CD14-positive monocyte (primary cell): ENCODE measurements around the gene ALG14. TPM values are rescaled to one million over a fixed set of nuclear protein-coding genes. Genes with fewer than 3 reads are reported as not detected.

Experiments used
- DNase-seq, 3 donors: peaks; one replicate each; pipeline ENCODE4 v3.0.0-alpha.2; 2011 to 2022
- H2AFZ ChIP-seq: 2 replicates; pipeline ENCODE4 v1.6.0; 2012; ENCODE audit warnings: mild to moderate bottlenecking, low read depth, low read length, inconsistent platforms; ENCODE audit not compliant: insufficient read depth, poor library complexity, severe bottlenecking
- H3K27ac ChIP-seq, 2 donors: 1 replicate in 1 of 2; 2 replicates in 1 of 2; pipeline ENCODE4 v1.5.1; 2012 to 2013; ENCODE audit warnings: low read length in 2 of 2, control low read depth in 1 of 2, inconsistent platforms in 1 of 2, low read depth in 1 of 2, mild to moderate bottlenecking in 1 of 2
- H3K27me3 ChIP-seq, 2 donors: one replicate each; pipeline versions ENCODE4 v1.6.0 to v1.6.1; 2011 to 2013; ENCODE audit warnings: low read length in 2 of 2; ENCODE audit not compliant: control insufficient read depth in 2 of 2, insufficient read depth in 2 of 2
- H3K36me3 ChIP-seq, 2 donors: replicated peaks in 1 of 2; 1 replicate in 1 of 2; 2 replicates in 1 of 2; pipeline versions ENCODE4 v1.5.1 to v1.6.1; 2012 to 2013; ENCODE audit warnings: low read length in 2 of 2, control low read depth in 1 of 2, inconsistent platforms in 1 of 2, mild to moderate bottlenecking in 1 of 2; ENCODE audit not compliant: insufficient read depth in 2 of 2, control insufficient read depth in 1 of 2
- H3K4me1 ChIP-seq, 2 donors: 1 replicate in 1 of 2; 2 replicates in 1 of 2; pipeline versions ENCODE4 v1.5.1 to v1.6.1; 2012 to 2013; ENCODE audit warnings: low read length in 2 of 2, control low read depth in 1 of 2, inconsistent platforms in 1 of 2, mild to moderate bottlenecking in 1 of 2, moderate library complexity in 1 of 2; ENCODE audit not compliant: insufficient read depth in 2 of 2, control insufficient read depth in 1 of 2
- H3K4me2 ChIP-seq: replicated peaks from 2 replicates; pipeline ENCODE3; 2012; ENCODE audit warnings: low read length, moderate library complexity, mild to moderate bottlenecking; ENCODE audit not compliant: poor library complexity, severe bottlenecking; ENCODE audit errors: extremely low read depth
- H3K4me3 ChIP-seq, 3 experiments: fragments of 200-600 bp in 1 of 3; sonication (generic) in 1 of 3; replicated peaks in 1 of 3; 1 replicate in 2 of 3; 2 replicates in 1 of 3; pipeline ENCODE4 v1.5.1; 2011 to 2013; ENCODE audit warnings: low read length in 3 of 3, mild to moderate bottlenecking in 3 of 3, control low read depth in 2 of 3, low read depth in 2 of 3, inconsistent platforms in 1 of 3, moderate library complexity in 1 of 3
- H3K79me2 ChIP-seq: 2 replicates; pipeline ENCODE4 v1.6.0; 2012; ENCODE audit warnings: mild to moderate bottlenecking, control low read depth, inconsistent platforms, low read length, moderate library complexity; ENCODE audit not compliant: insufficient read depth
- H3K9ac ChIP-seq: 2 replicates; pipeline ENCODE4 v1.6.0; 2017; ENCODE audit warnings: low read length, mild to moderate bottlenecking; ENCODE audit not compliant: insufficient read depth, poor library complexity, severe bottlenecking
- H3K9me3 ChIP-seq, 2 donors: replicated peaks in 1 of 2; 1 replicate in 1 of 2; 2 replicates in 1 of 2; pipeline versions ENCODE4 v1.5.1 to v1.6.1; 2012 to 2013; ENCODE audit warnings: low read length in 2 of 2, control low read depth in 1 of 2; ENCODE audit not compliant: control insufficient read depth in 1 of 2, insufficient read depth in 1 of 2
- H4K20me1 ChIP-seq: 2 replicates; pipeline ENCODE4 v1.6.0; 2012; ENCODE audit warnings: mild to moderate bottlenecking, low read length, control low read depth, moderate library complexity; ENCODE audit not compliant: insufficient read depth
- H3K27ac Mint-ChIP-seq, 7 donors: one replicate each; pipeline ENCODE4 v1.8.0; 2020; ENCODE audit warnings: mild to moderate bottlenecking in 7 of 7, mixed read lengths in 7 of 7, moderate library complexity in 6 of 7, inconsistent platforms in 2 of 7
- H3K27me3 Mint-ChIP-seq, 3 donors: one replicate each; pipeline ENCODE4 v1.8.0; 2021 to 2022; ENCODE audit warnings: low read depth in 3 of 3, mild to moderate bottlenecking in 3 of 3, mixed read lengths in 3 of 3, moderate library complexity in 3 of 3, inconsistent platforms in 1 of 3
- H3K36me3 Mint-ChIP-seq, 2 donors: one replicate each; pipeline ENCODE4 v1.8.0; 2020; ENCODE audit warnings: mixed read lengths in 2 of 2, inconsistent platforms in 1 of 2, mild to moderate bottlenecking in 1 of 2
- H3K4me1 Mint-ChIP-seq: one replicate; pipeline ENCODE4 v1.8.0; 2020; ENCODE audit warnings: mild to moderate bottlenecking, mixed read lengths
- H3K4me3 Mint-ChIP-seq, 2 donors: one replicate each; pipeline ENCODE4 v1.8.0; 2020; ENCODE audit warnings: mild to moderate bottlenecking in 2 of 2, mixed read lengths in 2 of 2, moderate library complexity in 1 of 2
- H3K9me3 Mint-ChIP-seq, 7 donors: one replicate each; pipeline ENCODE4 v1.8.0; 2020 to 2022; ENCODE audit warnings: mixed read lengths in 7 of 7, mild to moderate bottlenecking in 6 of 7, moderate library complexity in 6 of 7, inconsistent platforms in 2 of 7
- CTCF ChIP-seq: fragments of 200-600 bp; IDR thresholded peaks from one replicate; pipeline ENCODE4 v1.8.0; 2022; ENCODE audit warnings: antibody characterized with exemption, mild to moderate bottlenecking
- WGBS: methylation state at CpG from one replicate; pipeline ENCODE4 v1.1.5; 2013; ENCODE audit warnings: missing lambda C conversion rate; ENCODE audit not compliant: insufficient coverage; 5-methylcytosine and 5-hydroxymethylcytosine counted together
- intact Hi-C, 2 donors: fragments of 100-400 bp; cut with micrococcal nuclease; formaldehyde crosslinking; loops; one replicate each; pipeline versions ENCODE4 v1.15.0 to v1.15.1; 2023
- polyA plus RNA-seq, 3 donors: library from polyadenylated mRNA; depleted of rRNA in 1 of 3; unstranded in 2 of 3; stranded (reverse) in 1 of 3; fragments of 300-500 nt in 2 of 3; fragments of >200 nt in 1 of 3; fragmentation: Illumina TruSeq in 2 of 3; gene quantifications; 1 replicate in 2 of 3; 2 replicates in 1 of 3; pipeline ENCODE4 v1.2.3, GENCODE V29; 2012 to 2021

Gene ALG14
- polyA plus RNA-seq, 3 donors: 0.27 to 5.5 (median 4.4) TPM

- Mint-ChIP-seq H3K27ac (no peak overlapping the region), H3K4me1 (no peaks in the 10 kb centered on the region), H3K27me3 (no peaks in the 10 kb centered on the region), H3K4me3 (no peak overlapping the region), H3K36me3 (peaks cover 0 to 2% of the 10 kb centered on the region in 2 donors), H3K9me3 (peaks cover 0 to 6% (median 0%) of the 10 kb centered on the region in 7 donors)
- Histone ChIP-seq H3K79me2 (no peaks in the 10 kb centered on the region), H3K4me3 (no peak overlapping the region), H3K4me1 (no peaks in the 10 kb centered on the region), H3K9me3 (no peaks in the 10 kb centered on the region), H3K9ac (no peak overlapping the region), H3K27ac (no peak overlapping the region), H3K4me2 (no peak overlapping the region), H4K20me1 (no peaks in the 10 kb centered on the region), H3K27me3 (no peaks in the 10 kb centered on the region), H3K36me3 (no peaks in the 10 kb centered on the region), H2AFZ (no peak overlapping the region)
- DNase-seq: no peak
- TF ChIP-seq CTCF: no peak
- intact Hi-C loops: loop anchor here in 1 of 2 donors (10.0 kb wide), 1 partner anchor 63 kb away; no protein-coding TSS in a partner anchor
These were observed 65.1 kb downstream of the ALG14 start for GRCh38 chr1:95007687-95008086.

GRCh38 chr1:95006681-95007080 is 66.1 kb downstream of the ALG14 start:
- Histone ChIP-seq H3K27ac (no peak overlapping the region), H3K4me1 (no peaks in the 10 kb centered on the region), H3K4me2 (no peak overlapping the region), H3K27me3 (no peaks in the 10 kb centered on the region), H3K9ac (no peak overlapping the region), H3K4me3 (no peak overlapping the region), H2AFZ (no peak overlapping the region), H4K20me1 (no peaks in the 10 kb centered on the region), H3K36me3 (no peaks in the 10 kb centered on the region), H3K79me2 (no peaks in the 10 kb centered on the region), H3K9me3 (no peaks in the 10 kb centered on the region)
- Mint-ChIP-seq H3K9me3 (peaks cover 0 to 4% (median 0%) of the 10 kb centered on the region in 7 donors), H3K4me3 (no peak overlapping the region), H3K36me3 (peaks cover 0 to 2% of the 10 kb centered on the region in 2 donors), H3K4me1 (no peaks in the 10 kb centered on the region), H3K27me3 (no peaks in the 10 kb centered on the region), H3K27ac (peak overlapping the region in 1 of 7 donors; percentile 37)
- intact Hi-C loops: loop anchor here in 1 of 2 donors (10.0 kb wide), 1 partner anchor 62 kb away; no protein-coding TSS in a partner anchor
- TF ChIP-seq CTCF: no peak
- no peak for DNase-seq
- 0% methylated on average over 1 of the region's 4 CpGs for WGBS
